Cerebellar cortex (tissue), 1 donor: ENCODE measurements around the gene TNFRSF14.

ENCODE experiments used
- DNase-seq: peaks from one replicate; pipeline ENCODE4 v3.0.0-alpha.2; 2015; ENCODE audit warnings: low spot score

TNFRSF14 gene

DNA sequence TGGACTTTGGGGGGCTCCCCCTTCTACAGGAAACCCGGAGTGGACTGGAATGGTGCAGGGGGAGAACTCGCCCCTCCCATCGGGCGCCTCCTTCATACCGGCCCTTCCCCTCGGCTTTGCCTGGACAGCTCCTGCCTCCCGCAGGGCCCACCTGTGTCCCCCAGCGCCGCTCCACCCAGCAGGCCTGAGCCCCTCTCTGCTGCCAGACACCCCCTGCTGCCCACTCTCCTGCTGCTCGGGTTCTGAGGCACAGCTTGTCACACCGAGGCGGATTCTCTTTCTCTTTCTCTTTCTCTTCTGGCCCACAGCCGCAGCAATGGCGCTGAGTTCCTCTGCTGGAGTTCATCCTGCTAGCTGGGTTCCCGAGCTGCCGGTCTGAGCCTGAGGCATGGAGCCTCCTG lies at the start of gene TNFRSF14:
TNFRSF14 (plus strand) TSS at position 95 of the 401 bp plus-strand sequence; CDS start at position 389, 294 bp downstream.
- peak; percentile 25 for DNase-seq

DNA sequence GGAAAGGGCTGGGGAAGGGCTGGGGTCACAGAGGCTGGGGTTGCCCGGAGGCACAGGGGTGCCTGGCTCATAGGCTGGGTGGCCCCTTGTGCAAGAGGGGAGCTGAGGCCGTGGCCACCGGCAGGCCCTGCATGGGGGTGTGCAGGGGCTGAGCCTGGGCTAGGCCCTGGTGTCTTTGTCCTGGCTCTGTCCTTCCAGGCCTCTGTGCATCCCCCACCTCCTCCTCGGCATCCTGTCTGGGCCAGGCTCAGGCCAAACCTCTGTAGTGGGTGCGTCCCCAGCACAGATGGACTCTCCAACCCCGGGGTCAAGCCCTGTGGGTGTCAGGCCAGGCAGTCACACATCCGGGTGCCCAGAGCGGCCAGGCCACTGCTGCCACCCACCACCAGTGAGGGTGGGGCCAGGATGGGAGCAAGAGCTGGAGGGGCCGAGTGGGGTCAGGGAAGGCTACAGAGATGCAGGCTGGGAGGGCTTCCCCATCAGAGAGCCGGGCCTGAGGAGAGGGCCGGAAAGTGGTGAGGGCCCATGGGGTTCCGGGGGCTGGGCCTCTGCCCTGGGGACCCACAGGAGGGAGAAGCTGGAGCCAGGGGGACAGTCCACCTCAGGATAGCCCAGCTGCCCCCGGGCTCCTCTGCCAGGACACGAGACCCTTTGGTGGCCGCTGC lies 49.1 kb upstream of the TNFRSF14 start:
- no peak for DNase-seq

DNA sequence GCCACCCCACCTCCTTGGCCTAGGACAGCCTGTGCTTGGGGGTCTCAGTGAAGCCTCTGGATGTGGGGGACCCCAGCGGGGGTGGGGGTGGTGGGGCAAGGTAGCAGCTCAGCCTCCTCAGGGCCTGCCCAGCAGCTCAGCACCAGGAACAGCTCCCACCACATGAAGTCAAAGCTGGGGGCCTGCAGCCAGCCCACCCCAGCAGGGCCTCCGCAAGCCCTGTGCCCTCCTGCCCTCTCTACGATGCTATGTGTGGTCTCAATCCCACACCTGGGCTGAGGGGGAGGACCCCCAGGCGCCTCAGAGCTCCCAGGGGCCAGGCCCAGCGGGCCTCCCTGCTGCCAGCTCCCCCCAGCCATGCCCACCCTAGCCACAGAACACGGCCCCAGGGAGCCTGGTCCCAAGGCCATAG lies 48.4 kb upstream of the TNFRSF14 start:
- no peak for DNase-seq

DNA sequence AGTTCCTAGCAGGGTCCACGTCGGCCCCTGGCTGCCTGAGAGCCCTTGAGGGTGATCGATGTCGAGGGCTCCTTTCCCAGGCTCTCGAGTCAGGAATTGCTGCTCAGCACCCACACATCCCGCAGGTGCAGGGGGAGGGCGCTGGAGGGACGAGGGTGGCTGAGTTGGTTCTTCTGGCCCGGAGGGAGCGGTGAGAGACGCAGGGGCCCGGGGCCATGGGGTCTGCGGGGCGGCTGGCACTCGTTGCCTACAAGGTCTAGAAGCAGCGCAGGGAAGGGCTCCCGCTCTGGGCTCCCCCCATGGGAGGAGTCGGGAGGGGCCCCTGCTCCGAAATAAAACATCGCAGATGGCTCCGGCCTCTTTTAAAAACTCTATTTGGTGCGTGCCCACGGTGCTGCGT lies 48.0 kb upstream of the TNFRSF14 start:
- no peak for DNase-seq

DNA sequence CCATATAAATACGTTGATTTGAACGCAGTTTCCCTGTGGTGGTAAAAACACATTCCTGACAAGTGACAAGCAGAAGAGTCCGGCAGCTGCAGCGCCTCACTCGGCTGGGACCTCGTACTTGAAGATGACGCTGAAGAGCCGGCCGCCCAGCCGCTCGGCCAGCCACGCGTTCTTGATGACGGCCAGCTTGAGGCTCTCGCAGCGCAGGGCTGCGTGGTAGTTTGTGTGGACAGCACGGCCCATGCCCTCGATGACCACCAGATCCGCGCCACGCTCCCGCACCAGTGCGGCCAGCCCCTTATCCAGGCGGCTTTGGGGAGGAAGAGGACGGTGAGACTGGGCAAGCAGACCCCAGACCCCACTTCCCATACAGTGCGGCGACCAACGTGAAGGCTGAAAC lies 47.4 kb upstream of the TNFRSF14 start:
- DNase-seq, result no peak

DNA sequence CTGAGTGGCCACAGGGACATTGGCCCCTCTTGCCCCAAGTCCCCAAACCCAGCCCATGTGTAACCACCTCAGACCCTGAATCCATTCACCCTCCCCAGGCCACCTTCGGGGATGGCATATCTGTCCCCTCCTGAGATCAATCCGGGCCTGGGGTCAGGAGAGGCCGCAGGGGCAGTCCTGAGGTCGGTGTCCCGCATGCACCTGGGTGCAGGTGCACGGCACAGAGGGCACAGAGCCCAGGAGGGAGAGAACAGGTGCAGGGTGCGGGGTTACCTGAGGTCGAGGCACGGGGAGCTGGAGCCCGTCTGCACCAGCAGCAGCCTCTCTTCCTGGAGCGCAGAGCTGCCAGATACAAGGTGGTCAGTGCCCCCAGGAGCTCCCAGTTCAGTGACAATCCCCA lies 46.6 kb upstream of the TNFRSF14 start:
- no peak for DNase-seq

DNA sequence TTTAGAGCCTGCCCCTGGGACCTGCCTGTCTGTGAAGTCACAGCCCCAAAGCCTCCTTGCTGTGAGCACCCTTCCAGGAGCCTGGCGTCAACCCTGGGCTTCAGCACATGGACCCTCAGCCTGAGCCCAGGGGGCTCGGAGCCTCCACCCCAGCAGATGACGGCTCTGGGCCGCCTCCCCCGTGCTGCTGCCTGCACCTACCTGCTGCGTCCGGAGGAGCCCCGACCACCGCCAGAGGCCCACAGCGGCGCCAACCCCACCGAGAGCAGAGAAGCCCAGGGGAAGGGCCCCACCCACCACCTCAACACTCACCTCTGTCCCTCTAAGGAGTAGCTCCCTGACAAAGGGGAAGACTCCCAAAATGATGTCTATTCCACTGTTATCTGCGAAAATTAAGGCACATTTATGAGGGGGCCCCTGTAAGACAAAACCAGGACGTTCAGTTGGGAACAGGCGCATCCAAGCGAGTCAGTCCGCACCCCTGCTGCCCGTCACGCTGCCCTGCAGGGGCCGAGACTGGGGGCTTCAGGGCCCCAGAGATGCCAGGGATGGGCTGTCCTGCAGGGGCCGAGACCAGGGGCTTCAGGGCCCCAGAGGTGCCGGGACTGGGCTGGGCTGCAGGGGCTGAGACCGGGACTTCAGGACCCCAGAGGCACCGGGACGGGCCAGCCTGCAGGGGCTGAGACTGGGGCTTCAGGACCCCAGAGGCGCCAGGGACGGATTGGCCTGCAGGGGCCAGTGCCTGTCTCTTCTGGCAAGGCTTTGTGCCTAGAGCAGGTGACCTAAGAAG lies 45.6 kb upstream of the TNFRSF14 start:
- DNase-seq, result no peak

DNA sequence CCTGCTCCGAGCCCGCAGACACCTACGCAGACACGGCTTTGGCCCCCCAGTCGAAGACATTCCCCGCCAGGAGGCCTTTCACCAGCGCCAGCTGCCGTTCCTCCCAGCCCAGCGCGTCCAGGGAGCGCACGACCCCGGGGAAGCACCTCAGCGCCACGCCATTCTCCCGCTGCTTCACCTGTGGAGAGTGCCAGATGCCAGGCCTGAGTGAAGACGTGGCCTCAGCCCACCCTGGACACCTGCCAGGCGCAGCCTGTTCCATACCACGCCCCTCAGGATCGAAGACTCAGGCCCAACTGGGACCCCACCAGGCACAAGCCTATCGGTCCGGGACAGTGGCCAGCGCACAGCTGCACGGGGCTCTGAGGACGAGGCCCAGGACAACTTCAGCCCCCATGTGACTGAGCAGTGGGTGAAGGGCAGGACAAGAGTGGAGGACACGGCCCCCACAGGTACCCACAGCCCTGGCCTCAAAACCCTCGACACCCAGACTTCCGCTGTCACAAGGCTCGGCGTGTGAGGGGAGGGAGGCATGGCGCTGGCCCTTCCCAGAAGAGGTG lies 43.2 kb upstream of the TNFRSF14 start:
- no peak for DNase-seq

DNA sequence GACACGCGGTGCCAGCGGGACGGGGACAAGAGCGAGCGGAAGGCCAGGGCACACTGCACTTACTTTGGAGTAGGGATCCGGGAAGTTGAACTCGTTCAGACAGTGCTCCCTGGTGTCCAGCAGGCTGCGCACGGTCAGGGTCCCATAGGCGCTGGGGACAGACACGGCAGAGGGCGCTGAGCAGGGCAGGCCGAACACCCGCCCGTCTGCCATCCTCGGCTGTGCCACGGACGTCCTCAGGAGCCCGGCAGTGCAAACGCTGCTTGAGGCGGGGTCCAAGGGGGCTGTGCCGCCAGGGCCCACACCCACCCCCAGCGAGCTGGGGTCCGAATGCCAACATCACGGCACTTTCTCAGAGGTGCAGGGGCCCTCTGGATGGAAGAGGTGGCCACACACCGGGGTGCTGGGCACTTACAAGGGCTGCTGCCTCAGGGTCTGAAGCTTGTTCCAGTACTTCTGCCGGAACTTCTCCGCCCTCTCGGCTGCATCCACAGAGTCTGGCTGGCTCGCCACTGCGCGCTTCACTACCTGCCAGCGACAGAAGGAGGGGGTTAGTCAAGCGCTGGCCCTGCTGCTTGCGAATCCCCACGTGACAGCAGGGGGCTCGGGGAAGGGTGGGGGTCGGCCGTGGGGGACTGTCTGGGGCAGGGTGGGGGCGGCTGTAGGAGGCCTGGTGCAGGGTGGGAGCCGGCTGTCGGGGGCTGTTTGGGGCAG lies 42.1 kb upstream of the TNFRSF14 start:
- no peak for DNase-seq

DNA sequence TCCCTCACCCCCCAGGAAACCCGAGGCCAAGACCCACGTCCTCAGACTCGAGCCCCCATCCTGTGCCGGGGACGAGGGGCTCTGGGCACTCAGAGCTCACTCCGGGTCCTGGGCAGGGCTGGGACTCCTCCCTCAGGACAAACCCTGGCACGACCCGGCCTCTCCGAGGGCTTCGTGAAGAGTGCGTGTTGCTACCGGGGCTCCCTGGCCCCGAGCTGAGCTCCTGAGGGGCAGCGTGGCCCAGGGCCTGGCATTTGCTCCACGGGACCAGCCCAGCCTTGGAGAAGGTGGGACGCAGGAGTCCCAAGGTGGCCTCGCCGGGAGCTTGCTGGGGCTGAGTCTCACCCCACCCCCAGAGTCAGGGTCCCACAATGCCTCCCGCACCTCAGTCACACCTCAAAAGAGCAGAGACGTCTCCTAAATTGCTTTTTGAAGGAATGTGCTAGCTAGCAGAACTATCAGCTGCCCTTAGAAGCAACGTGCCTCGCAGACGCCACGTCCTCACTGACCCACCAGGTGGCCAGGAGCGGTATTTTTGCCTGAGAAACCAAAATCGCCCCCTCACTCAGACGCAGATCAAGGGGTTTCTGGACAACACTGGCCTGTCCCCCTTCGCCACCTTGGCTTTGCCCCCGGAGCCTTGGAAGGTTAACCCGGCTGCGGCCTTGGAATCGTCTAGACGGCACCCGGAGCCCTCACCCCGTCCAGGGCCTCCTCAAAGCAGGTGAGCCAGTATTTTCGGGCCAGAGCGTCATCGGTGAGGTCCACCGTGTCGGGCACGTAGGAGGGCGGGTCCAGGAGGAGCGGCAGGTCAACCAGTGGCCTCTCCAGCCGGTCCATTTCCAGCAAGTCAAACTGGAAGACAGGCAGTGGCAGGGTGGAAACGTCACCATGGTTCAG lies 41.1 kb upstream of the TNFRSF14 start:
- no peak for DNase-seq

DNA sequence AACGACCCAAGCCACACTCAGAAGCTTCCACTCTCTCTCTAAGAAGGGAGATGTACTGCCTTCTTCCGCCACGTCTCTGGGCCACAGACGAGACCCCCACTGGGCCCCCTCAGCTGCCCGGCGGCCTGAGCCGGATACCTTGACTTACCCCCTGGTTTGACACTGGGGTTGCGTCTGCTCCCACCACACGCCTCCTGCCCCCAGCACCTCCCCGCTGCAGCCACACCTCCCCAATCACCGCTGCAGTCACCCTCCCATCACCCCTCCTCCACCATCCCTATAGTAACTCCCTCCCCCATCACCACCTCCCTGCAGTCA lies 40.4 kb upstream of the TNFRSF14 start:
- no peak for DNase-seq

DNA sequence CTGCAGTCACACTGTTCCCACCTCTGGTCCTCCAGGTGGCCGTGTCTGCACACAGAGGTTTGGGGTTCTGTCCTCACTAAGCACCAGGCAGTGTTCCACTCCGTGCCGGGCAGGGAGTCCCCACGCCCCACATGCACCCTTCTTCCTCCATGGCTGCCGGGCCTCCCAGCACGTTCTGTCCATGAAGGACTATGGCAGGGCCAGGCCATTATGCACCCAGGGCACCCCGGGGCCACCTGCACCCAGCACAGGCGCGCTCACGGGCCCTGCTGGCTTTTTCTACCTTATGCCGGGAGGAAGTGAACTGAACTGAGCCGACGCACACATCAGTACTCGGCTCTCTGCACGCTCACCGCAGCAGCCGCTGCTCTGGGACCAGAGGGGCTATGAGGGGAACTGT lies 40.0 kb upstream of the TNFRSF14 start:
- DNase-seq, result no peak

DNA sequence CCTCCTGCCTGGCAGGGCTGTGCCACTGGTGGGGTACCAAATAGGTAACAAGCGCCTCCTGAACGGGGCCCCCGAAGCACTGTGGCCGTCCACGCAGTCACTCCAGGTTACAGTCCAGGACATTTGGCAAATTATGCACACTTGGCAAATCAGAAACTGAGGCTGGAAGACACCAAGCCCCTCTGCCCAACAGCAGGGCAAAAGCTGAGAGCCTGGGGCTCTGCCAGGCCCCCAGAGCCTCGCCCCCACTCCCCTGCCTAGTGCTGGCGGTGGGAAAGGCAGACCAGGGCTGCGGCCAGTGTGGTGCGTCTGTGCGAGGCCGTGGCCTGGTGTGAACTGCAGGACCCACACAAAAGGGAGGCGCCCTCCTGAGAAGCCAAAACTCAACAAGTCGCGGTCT lies 39.2 kb upstream of the TNFRSF14 start:
- DNase-seq, result no peak

DNA sequence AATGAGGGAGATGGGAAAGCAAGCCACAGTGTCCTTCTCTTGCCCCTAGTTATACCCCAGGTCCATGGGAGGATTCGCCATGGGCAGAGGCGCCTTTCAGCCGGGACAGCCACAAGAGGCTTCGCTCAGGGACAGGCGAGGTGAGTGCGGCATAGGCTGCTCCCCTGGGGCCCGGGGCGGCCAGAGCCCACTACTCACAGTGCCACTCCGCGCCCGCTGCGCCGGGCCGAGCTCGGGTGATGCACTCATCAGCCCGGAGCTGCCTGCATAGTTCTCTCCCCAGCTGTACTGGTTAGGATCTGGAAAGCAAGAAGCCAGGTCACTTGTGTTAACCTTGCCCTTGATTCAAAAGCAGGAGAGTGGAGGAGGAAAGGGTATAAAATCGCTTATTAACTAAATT lies 38.2 kb upstream of the TNFRSF14 start:
- DNase-seq, result no peak

DNA sequence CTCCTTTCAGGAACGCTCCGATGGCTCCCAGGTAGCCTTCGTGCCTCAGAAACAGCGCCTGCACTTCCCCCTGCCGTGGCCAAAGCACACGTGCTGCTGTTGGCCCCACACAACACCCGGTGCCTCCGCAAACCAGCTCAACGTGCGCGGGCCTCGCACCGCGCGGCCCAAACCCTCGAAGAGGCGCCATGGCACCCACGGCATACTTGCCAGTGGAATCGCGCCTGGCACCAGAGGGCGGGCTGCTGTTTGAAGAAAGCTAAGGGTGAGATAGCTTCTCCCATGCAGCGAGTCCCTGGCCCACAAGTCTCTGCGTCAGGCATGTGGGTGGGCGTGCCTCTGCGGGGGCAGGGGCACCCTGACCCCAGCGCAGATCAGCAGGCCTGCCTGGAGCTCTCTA lies 37.6 kb upstream of the TNFRSF14 start:
- DNase-seq, result no peak

DNA sequence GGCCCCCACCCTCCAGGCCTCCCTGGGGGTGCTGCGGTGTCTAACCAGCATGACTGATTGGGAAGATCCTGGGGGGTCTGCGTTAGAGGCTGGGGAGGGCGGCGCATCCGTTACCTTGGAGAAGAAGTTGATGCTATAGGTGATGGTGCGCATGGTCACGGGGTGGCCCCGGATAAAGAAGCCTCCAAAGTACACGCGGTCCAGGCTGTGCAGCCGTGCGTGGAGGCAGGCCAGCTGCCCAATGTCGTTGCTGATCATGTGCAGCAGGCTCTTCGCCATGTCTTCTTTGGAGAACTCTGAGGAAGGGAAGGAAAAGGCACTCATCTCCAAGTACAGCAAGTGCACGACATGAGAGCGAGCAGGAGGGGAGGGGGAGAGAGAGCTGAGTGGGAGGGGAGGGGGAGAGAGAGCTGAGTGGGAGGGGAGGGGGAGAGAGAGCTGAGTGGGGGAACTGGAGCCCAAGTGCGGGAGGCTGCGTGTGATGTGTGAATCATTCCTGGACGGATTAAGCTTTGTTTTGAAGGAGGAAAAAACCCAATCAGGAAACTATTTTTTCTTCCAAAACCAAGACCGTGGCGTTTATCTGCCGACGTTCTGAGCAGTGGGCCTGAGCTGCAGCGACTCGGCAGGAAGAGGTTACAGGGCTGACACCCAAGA lies 37.0 kb upstream of the TNFRSF14 start:
- no peak for DNase-seq

DNA sequence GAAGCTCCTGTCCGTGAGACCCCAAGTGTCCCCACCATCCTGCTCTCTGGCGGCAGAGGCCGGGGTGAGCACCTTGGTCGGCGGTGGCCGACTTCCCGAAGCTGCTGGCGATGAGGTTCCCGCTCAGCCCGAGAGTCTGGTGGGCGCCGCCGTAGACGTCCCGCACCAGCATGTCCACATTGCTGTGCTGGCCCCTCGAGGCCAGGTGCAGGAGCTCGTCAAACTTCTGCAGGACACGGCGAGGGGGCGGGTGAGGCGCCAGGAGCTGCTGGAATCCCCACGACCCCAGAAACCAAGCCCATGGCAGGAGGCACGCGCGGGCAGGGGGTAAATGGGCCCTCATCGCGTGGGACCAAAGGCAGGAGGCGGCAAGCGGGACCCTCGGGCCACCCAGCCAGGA lies 36.4 kb upstream of the TNFRSF14 start:
- DNase-seq, result no peak

DNA sequence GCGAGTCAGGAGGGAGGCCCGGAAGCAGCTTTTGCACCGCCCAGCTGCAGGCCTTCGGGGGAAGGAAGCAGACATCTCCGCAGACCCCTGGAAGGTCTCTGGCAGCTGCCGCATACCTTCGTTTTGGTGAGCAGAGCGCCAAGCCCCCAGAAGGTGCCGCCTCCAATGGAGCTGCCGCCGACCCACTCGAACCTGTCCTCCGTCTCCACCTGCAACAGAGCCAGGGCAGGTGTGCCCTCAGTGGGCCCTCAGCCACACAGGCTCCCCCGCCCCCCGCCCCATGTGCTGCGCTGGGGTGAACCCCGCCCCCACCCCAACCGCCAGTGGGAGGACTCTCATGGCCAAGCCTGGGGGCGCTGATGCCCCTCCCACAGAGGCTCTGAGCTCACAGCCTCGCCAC lies 36.0 kb upstream of the TNFRSF14 start:
- no peak for DNase-seq

DNA sequence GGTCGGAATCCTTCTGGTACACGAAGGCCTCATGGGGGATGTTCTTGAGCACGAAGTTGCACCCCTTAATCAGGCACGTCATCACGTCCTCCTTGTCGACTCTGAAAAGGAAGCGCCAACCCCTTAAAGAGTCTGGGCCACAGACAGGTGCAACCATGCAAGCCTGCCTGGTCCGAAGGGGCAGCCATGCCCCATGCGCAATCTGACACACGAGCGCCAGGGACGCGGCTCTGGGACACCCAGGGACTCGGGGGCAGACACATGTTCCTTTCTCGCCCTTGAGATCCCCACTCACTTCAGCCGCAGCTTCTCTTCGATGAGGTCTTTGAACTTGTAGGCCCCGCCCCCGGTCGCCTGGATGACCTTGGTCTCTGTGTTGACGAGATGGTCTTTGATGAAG lies 35.4 kb upstream of the TNFRSF14 start:
- DNase-seq, result no peak

DNA sequence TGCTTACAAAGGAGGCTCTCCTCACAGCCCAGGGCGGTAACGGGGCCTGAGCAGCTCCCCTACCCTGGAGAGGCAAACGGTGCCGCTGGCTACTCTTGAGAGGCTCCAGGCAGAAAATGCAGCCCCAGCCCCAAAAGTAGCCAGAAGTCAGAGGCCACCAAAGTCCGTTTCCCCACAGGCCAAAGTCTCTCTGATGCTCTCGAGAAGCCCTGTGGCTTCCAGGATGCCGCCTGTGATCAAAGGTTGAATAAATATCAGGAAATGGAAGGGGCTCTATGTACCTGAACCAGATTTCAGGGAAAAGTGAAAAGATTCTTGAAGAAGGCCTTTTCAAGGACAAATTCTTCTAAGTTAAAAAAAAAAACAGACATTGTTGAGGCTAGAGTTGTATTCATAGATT lies 33.9 kb upstream of the TNFRSF14 start:
- DNase-seq, result no peak

DNA sequence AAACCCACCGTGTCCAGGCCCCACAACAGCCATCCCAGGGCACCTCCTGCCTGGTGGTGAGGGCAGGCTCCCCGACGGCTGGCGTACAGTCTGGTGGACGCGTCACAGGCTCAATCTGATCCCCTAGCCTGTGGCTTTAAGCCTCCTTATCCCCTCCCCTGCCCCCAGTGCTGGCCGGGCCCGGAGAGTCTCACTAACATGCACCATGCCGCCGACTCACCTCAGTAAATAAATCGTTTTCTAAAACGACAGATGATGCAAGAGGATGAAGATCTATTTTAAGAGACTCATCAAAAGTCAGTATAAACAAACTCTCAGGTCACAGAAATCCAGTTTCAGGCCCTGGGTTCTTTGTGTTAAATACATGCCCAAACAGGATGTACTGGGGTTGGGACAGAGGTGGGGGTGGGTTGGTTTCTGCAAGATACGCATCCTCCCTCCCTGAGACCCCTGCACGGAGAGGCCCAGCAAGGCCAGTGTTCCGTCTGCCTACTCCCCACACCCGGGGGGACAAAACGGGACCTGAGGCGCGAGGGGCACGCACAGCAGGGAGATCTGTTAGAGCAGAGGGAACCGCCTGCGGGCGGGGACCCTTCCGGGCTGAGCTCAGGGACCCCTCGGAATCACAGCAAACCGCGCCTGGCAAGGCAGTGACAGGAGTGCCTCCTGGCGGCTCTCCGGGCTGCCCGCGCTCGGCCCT lies 32.8 kb upstream of the TNFRSF14 start:
- no peak for DNase-seq
